Activated gamma-delta T cell treated with Interleukin-2 at 50 U/mL for 16 hours (primary cell): ENCODE results near the gene SCNN1G.

Experiments
- DNase-seq: peaks from one replicate; pipeline ENCODE4 v3.0.0-alpha.2; 2020

The SCNN1G gene

DNA sequence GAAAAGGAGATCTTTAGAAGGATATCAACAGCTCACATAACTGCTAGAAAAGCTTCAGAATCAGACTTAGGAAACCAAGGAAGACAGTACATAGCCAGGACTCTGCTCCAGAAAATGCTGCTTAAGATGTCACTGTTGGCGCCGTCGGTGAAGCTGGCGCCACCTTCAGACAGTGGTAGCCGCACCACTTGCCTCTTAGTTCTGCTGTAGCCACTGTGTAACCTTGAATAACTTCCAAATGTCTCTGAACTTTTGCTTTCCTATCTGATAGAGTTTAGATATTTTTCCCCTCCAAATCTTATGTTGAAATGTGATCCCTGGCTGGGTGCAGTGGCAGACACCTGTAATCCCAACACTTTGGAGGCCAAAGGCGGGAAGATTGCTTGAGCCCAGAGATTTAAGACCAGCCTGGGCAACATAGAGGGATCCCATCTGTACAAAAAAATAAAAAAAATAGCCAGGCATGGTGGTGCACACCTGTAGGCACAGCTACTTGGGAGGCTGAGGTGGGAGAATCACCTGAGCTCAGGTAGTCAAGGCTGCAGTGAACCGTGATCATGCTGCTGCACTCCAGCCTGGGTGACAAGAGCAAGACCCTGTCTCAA, 27.0 kb upstream of the SCNN1G start:
- DNase-seq, result no peak

- no peak for DNase-seq
Observed at GRCh38 chr16:23156110-23156509, 26.4 kb upstream of the SCNN1G start.

- DNase-seq, result no peak
Observed at GRCh38 chr16:23156946-23157460, 25.5 kb upstream of the SCNN1G start.

DNA sequence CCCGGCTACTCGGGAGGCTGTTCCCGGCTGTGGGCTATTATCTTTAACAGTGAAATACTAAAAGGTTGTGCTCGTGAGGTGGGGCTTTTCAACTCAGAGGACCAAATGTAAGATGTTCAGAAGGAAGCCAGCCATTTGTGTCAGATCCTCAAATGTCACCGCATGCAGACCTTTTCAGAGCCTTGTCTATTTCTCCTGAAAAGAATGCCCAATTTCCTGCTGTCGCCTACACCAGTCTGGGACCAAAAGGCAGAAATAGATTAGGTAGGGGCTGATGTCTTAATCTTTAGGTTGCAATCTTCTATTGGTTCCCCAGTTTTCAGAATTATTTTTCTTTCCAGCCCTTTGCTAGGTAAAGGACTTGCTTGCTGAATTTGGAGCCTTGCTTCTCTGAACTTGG, 24.4 kb upstream of the SCNN1G start:
- no peak for DNase-seq

DNA sequence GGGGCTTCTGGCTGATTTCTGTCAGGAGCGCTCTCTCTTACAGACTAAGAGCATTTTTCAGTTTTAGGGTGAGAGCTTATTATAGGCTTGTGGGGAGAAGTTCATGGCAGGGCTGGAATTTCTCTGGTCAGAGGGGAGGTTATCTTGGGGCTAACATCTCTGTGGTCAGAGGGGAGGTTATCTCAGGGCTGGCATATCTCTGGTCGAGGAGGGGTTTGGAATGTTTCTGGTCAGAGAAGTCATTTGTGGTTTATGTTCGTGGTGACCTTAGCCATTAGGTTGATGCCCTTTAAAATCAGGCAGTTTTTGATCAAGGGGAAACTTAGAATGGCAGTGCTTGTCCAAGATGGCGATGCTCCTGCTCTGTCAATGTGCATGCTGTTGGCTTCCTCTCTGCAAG, 22.5 kb upstream of the SCNN1G start:
- no peak for DNase-seq

GRCh38 chr16:23160574-23160973, 22.0 kb upstream of the SCNN1G start:
- DNase-seq, result no peak

- DNase-seq, result no peak
Observed at GRCh38 chr16:23163921-23164320, 18.6 kb upstream of the SCNN1G start.

GRCh38 chr16:23164736-23165135, 17.8 kb upstream of the SCNN1G start:
- no peak for DNase-seq

- DNase-seq, result no peak
Observed at GRCh38 chr16:23172583-23172982, 10.0 kb upstream of the SCNN1G start.

DNA sequence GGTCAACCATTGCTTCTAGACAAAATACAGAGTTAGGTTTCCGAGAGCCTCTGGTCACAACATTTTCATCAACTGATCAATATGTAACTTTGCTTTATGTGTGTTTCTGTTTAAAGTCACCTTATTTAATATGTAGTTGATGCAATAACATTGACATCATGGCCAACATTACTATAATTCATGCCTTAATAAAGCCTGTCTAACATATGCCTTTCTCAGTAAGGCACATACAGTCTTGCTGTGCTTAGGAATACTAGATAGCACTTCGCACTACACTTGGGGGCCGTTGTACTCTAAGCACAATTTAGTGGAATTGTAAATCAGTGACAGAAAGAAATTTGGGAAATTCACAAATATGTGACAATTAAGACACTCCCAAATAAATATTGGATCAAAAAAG, 9.6 kb upstream of the SCNN1G start:
- DNase-seq, result no peak

DNA sequence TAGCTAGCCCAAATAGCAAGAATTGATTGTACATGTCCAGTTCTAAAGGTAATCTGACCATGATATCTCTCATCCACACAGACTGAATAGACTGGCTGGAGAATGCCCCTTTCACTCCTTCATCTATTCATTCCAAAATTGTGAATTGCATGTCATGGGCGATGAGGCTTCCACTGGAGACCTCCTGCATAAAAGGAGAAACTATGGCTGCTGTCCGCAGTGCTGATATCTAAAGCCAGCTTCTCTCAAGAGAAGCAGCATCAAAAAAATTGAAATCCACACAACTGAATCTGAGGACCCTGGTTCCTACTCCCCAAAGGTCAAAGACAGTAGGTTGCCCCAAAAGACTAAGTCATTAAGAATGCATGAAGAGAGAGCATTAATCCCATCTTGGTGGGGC, 7.9 kb upstream of the SCNN1G start:
- DNase-seq, result no peak

DNA sequence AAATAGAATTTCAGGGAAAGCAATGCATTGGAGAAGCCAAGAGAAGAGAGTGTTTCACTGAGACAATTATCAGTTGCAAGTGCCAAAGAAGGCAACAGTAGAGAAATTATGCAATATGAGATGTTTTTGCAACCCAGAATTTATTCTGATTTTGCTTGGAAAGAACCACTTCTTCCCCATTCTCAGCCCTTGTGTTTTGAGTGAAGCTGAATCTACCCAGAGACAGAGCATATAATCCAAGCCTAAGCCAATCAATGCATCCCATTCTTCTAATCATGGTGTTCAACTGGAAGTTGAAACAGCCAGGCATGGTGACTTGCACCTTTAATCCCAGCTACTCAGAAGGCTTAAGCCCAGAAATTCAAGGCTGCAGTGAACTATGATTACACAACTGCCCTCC, 6.9 kb upstream of the SCNN1G start:
- no peak for DNase-seq

DNA sequence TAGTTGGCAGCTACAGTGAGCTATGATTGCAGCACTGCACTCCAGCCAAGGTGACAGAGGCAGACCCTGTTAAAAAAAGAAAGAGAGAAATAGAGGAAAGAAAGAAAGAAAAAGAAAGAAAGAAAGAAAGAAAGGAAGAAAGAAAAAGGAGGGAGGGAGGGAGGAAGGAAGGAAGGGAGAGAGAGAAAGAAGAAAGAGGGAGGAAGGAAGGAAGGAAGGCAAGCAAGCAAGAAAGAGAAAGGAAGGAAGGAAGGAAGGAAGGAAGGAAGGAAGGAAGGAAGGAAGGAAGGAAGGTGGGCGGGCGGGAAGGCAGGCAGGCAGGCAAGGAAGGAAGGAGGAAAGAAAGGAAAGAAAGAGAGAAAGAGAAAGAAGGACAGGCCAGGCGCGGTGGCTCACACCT, 1.0 kb upstream of the SCNN1G start:
- DNase-seq, result no peak

- DNase-seq, result peak; percentile 46
Observed at GRCh38 chr16:23182206-23182678, 303 bp upstream of the SCNN1G start.

DNA sequence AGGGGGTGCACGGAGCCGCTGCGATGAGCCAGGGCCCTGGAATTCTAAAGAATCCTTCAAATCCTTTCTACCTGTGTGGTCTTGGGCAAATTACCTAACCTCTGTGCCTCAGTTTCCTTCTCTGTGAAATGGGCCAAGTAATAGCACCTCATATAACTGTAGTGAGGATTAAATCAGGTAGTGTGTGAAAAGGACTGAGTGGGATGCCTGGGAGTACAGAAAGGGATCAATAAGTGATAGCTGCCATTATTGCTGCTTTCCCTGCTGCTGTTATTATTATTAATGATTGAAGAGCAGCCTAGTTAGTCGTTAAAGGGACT, 958 bp downstream of the SCNN1G start:
- no peak for DNase-seq

DNA sequence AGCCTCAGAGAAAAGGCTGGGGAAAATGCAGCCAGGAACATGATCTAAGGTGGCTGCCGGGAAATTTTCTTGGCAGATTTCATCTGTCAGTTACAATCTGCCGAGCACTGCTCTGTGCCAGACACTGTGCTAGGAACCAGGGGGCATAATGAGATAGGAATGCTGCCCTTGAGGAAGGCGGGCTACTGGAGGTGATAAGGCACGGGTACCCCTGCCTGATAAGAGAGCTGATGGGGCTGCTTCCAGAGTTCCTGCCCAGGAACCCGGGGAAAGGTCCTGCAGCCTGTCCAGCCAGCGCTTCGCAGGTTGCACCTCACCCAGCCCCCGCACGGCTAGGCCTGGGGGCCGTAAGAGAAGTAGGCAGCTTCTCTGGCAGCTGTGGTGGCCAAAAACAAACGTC, 3.1 kb downstream of the SCNN1G start:
- DNase-seq, result no peak

GRCh38 chr16:23186171-23186570, 3.6 kb downstream of the SCNN1G start:
- DNase-seq, result no peak

GRCh38 chr16:23187341-23187740, 4.8 kb downstream of the SCNN1G start:
- no peak for DNase-seq

GRCh38 chr16:23188911-23189310, 6.4 kb downstream of the SCNN1G start:
- no peak for DNase-seq

DNA sequence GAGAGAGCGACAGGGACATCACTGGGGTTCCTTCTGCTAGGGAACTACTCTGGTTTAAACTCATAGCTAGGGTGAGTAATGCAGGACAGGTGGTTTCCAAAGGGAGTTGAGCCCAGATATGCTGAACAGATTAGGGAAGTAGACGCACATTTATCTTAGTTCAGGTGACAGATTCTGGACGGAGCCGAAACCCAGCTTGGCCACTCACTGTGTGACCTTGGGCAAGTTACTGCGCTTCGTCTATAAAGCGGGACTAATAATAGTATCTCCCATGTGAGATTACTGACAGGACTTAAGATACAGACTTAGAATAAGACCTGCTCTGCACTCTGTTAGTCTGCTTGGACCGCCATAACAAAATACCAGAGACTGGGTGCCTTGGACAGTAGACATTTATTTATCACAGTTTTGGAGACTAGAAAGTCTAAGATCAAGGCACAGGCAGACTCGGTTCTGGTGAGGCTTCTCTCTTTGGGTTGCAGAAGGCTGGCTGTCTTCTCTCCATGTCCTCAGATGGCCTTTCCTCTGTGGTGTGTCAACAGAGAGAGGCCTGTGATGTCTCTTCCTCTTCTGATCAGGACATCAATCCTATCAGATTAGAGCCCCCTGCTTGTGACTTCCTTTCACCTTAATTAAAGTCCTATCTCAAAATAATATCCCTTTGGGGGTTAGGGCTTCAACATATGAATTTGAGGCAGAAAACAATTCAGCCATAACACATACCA, 12.1 kb downstream of the SCNN1G start:
- no peak for DNase-seq

DNA sequence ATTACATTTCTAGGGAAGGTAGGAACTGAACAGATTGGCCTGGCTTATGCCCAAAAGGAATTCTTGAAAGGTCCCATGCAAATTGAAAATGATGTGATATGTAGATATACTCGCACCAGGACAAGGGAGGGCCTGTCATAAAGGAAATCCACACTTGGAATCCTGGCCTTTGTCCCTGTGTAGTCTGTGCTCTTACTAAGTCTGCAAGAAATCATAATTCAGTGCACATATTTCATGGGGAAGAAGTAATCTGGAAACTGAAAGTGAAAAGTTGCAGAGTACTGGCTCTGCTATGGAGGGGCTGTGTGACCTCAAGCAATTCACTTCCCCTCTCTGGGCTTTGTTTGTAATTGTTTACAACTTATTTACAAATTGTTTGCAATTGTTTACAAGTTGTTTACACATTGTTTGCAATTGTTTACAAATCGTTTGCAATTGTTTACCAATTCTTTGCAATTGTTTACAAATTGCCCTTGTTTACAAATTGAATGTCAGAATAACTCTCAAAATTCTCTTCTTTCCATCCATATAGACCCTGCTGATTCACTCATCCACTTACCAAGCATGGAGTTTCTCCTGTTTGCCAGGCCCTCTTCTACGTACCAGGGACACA, 12.9 kb downstream of the SCNN1G start:
- DNase-seq, result no peak

DNA sequence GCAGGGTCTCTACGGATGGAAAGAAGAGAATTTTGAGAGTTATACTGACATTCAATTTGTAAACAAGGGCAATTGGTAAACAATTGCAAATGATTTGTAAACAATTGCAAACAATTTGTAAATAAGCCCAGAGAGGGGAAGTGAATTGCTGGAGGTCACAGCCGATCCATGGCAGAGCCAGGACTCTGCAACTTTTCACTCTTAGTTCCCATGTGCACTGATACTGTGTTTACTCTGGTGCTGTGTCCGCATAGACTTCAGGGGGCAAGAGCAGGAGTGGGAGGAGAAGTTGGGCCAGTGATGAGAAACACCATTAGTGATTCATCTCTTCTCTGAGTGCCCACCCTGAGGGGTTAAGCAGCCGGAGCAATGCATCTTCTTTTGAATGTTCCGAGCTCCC, 14.0 kb downstream of the SCNN1G start:
- DNase-seq, result no peak

DNA sequence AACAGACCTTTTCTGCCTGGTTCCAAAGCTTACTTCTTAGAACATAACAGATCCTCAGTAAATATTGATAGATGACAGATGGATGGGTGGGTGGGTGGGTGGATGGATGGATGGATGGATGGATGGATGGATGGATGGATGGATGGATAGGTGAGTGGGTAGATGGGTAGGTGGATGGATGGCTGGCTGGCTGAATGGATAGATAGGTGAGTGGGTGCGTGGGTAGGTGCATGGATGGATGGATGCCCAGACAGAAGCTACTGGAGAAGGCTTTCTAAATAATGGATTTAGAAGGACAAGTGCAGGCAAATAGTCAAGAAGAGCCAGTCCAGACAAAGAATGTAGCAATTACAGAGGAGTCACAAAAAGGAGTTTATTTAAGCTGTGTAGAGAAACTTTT, 19.6 kb downstream of the SCNN1G start:
- no peak for DNase-seq

- no peak for DNase-seq
Observed at GRCh38 chr16:23206986-23207385, 24.4 kb downstream of the SCNN1G start.
